Spleen (tissue), 7 donors: ENCODE data around the gene CD2.

Source experiments
- POLR2AphosphoS5 ChIP-seq, 3 donors: sonication (generic); formaldehyde crosslinking; IDR thresholded peaks; one replicate each; pipeline ENCODE4 v1.5.1; 2017; ENCODE audit warnings: antibody characterized with exemption in 3 of 3
- TF ChIP-seq, protein P1 (sequence below), 11 experiments: fragments of 200-600 bp in 7 of 11; fragments of 450-650 bp in 4 of 11; sonication (generic) in 4 of 11; IDR thresholded peaks in 8 of 11; conservative IDR thresholded peaks in 3 of 11; 1 replicate in 7 of 11; 2 replicates in 4 of 11; pipeline versions ENCODE4 v1.4.0 to v1.8.0; 2016 to 2021; ENCODE audit warnings: antibody characterized with exemption in 11 of 11, inconsistent platforms in 4 of 11, mild to moderate bottlenecking in 1 of 11
- donor health status: DM: no; HTN: no; CAD: no; lungs with moderate emphysema.
- donor health status: DM: no; HTN: no; CAD: no.
- donor health status: DM: no; HTN: no; CAD: no.

- TF ChIP-seq, protein P1, sequence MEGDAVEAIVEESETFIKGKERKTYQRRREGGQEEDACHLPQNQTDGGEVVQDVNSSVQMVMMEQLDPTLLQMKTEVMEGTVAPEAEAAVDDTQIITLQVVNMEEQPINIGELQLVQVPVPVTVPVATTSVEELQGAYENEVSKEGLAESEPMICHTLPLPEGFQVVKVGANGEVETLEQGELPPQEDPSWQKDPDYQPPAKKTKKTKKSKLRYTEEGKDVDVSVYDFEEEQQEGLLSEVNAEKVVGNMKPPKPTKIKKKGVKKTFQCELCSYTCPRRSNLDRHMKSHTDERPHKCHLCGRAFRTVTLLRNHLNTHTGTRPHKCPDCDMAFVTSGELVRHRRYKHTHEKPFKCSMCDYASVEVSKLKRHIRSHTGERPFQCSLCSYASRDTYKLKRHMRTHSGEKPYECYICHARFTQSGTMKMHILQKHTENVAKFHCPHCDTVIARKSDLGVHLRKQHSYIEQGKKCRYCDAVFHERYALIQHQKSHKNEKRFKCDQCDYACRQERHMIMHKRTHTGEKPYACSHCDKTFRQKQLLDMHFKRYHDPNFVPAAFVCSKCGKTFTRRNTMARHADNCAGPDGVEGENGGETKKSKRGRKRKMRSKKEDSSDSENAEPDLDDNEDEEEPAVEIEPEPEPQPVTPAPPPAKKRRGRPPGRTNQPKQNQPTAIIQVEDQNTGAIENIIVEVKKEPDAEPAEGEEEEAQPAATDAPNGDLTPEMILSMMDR (IDR thresholded peaks at IDR 0.05 in 8 of 11, conservative IDR thresholded peaks at IDR 0.05 in 3 of 11) = no peak
- no peak for TF ChIP-seq POLR2AphosphoS5 (IDR thresholded peaks at IDR 0.05)
These were observed 33.2 kb upstream of the CD2 start for GRCh38 chr1:116721039-116721405.
